Upper lobe of left lung (tissue), 6 donors: ENCODE results near the gene SRRM4. TPM values are rescaled to one million over a fixed set of nuclear protein-coding genes. Genes with fewer than 3 reads are reported as not detected.

Experiments
- ATAC-seq, 2 donors: fragments of 200-7000 bp; cut with Tn5 transposase; one replicate each; pipeline ENCODE4 v1.9.1; 2022; ENCODE audit warnings: mild to moderate bottlenecking in 2 of 2, moderate library complexity in 2 of 2; ENCODE audit not compliant: low FRiP score in 2 of 2
- DNase-seq, 2 donors: peaks; one replicate each; pipeline ENCODE4 v3.0.0-alpha.2; 2019 to 2020
- H3K27ac ChIP-seq, 4 donors: fragments of 200-600 bp; sonication (generic); one replicate each; pipeline ENCODE4 v1.5.1; 2016 to 2019
- H3K27me3 ChIP-seq, 4 donors: fragments of 200-600 bp; sonication (generic); one replicate each; pipeline ENCODE4 v1.5.1; 2017 to 2019
- H3K36me3 ChIP-seq, 4 donors: fragments of 200-600 bp; sonication (generic); one replicate each; pipeline ENCODE4 v1.5.1; 2016 to 2019
- H3K4me1 ChIP-seq, 4 donors: fragments of 200-600 bp; sonication (generic); one replicate each; pipeline ENCODE4 v1.5.1; 2018 to 2019
- H3K4me3 ChIP-seq, 4 donors: fragments of 200-600 bp; sonication (generic); one replicate each; pipeline ENCODE4 v1.5.1; 2017 to 2019; ENCODE audit warnings: mild to moderate bottlenecking in 2 of 4, moderate library complexity in 1 of 4
- H3K9me3 ChIP-seq, 4 donors: fragments of 200-600 bp; sonication (generic); one replicate each; pipeline ENCODE4 v1.5.1; 2018 to 2019
- EP300 ChIP-seq, 4 donors: sonication (generic); formaldehyde crosslinking; IDR thresholded peaks; one replicate each; pipeline ENCODE4 v1.5.1; 2017; ENCODE audit warnings: antibody characterized with exemption in 4 of 4, control low read depth in 2 of 4
- POLR2A ChIP-seq, 4 donors: fragments of 450-650 bp; IDR thresholded peaks; one replicate each; pipeline ENCODE4 v1.5.1; 2016 to 2017; ENCODE audit warnings: antibody characterized with exemption in 4 of 4, mild to moderate bottlenecking in 2 of 4
- POLR2AphosphoS5 ChIP-seq, 2 donors: sonication (generic); formaldehyde crosslinking; IDR thresholded peaks; one replicate each; pipeline ENCODE4 v1.5.1; 2017; ENCODE audit warnings: antibody characterized with exemption in 2 of 2
- WGBS, 2 donors: methylation state at CpG; one replicate each; pipeline ENCODE4 v1.1.5; 2017 to 2018; 5-methylcytosine and 5-hydroxymethylcytosine counted together
- total RNA-seq, 6 donors: library from RNA; depleted of rRNA in 4 of 6; stranded (reverse); fragments of >200 nt in 4 of 6; gene quantifications; one replicate each; pipeline versions ENCODE4 v1.1.0 to v1.2.1, GENCODE V29; 2016 to 2021
- TF ChIP-seq, protein P1 (sequence below), 6 experiments: fragments of 450-650 bp in 4 of 6; fragments of 200-600 bp in 2 of 6; sonication (generic) in 2 of 6; IDR thresholded peaks; one replicate each; pipeline ENCODE4 v1.5.1; 2016 to 2019; ENCODE audit warnings: antibody characterized with exemption in 6 of 6
- donor health status: DM: no; HTN: no; CAD: no; lungs with moderate emphysema.
- donor health status: DM: no; HTN: yes; CAD: no; lungs with severe emphysema.

Gene SRRM4
- under 1 TPM in 4 of 6 donors, not detected in 2; under 0.01 to 0.33 (median 0.11) TPM for total RNA-seq

GRCh38 chr12:118981285-118982211 lies at the start of gene SRRM4:
SRRM4 (plus strand) TSS chr12:118981541; CDS start chr12:118981883, 342 bp downstream.
- peak in 1 of 2 donors; percentile 18 for ATAC-seq
- Histone ChIP-seq H3K27me3 (peaks cover 0 to 25% (median 18%) of the 10 kb centered on the region in 4 donors), H3K27ac (no peak within 1 kb of the TSS), H3K9me3 (no peaks in the 10 kb centered on the region), H3K36me3 (no peaks in the 10 kb centered on the region), H3K4me1 (peaks cover 4 to 22% (median 13%) of the 10 kb centered on the region in 4 donors), H3K4me3 (no peak within 1 kb of the TSS)
- TF ChIP-seq EP300 (IDR thresholded peaks at IDR 0.05) (no peak), POLR2AphosphoS5 (IDR thresholded peaks at IDR 0.05) (no peak), POLR2A (IDR thresholded peaks at IDR 0.05) (no peak)
- TF ChIP-seq, protein P1, sequence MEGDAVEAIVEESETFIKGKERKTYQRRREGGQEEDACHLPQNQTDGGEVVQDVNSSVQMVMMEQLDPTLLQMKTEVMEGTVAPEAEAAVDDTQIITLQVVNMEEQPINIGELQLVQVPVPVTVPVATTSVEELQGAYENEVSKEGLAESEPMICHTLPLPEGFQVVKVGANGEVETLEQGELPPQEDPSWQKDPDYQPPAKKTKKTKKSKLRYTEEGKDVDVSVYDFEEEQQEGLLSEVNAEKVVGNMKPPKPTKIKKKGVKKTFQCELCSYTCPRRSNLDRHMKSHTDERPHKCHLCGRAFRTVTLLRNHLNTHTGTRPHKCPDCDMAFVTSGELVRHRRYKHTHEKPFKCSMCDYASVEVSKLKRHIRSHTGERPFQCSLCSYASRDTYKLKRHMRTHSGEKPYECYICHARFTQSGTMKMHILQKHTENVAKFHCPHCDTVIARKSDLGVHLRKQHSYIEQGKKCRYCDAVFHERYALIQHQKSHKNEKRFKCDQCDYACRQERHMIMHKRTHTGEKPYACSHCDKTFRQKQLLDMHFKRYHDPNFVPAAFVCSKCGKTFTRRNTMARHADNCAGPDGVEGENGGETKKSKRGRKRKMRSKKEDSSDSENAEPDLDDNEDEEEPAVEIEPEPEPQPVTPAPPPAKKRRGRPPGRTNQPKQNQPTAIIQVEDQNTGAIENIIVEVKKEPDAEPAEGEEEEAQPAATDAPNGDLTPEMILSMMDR (IDR thresholded peaks at IDR 0.05): no peak
- WGBS, 2 donors: 4% methylated on average over 23 to 45 of the region's 64 CpGs
- peak in 1 of 2 donors; percentile 78 for DNase-seq

- Histone ChIP-seq H3K4me3 (no peak overlapping the region), H3K4me1 (no peaks in the 10 kb centered on the region), H3K27me3 (no peaks in the 10 kb centered on the region), H3K36me3 (no peaks in the 10 kb centered on the region), H3K27ac (no peak overlapping the region), H3K9me3 (no peaks in the 10 kb centered on the region)
- 52 to 55% methylated on average over 10 of the region's 10 CpGs for WGBS, 2 donors
- ATAC-seq (no peak), DNase-seq (no peak)
- TF ChIP-seq EP300 (IDR thresholded peaks at IDR 0.05) (no peak), POLR2AphosphoS5 (IDR thresholded peaks at IDR 0.05) (no peak), POLR2A (IDR thresholded peaks at IDR 0.05) (no peak)
- TF ChIP-seq, protein P1 (IDR thresholded peaks at IDR 0.05): no peak
These were observed 35.1 kb upstream of the SRRM4 start for GRCh38 chr12:118946256-118946655.

DNA sequence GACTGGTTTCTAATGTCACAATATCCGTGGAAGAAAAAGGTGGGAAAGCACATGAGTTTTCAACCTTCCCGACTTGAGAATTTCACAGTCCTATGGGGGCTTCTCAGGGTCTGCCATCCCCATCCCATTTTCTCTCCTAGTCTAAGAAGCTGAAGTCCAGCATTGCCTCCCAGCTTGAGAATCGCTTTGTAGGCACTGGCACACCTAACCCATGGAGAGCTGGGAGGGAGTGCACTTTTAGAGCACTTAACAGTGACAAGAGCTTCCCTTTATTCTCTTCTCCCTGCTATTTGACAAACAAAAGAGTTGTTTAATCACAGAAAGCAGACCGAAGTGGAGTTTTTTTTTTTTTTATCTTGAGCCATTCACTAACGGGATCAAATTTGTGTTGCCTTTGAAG lies 22.8 kb upstream of the SRRM4 start:
- no peaks in the 10 kb centered on the region for H3K36me3 ChIP-seq
- ATAC-seq (no peak), DNase-seq (no peak)
- TF ChIP-seq POLR2A (IDR thresholded peaks at IDR 0.05) (no peak), POLR2AphosphoS5 (IDR thresholded peaks at IDR 0.05) (no peak), EP300 (IDR thresholded peaks at IDR 0.05) (no peak)
- TF ChIP-seq, protein P1 (IDR thresholded peaks at IDR 0.05): no peak
- 51 to 60% methylated on average over 5 of the region's 5 CpGs for WGBS, 2 donors
- H3K27ac ChIP-seq: no peak overlapping the region
- H3K4me1 ChIP-seq: no peaks in the 10 kb centered on the region
- H3K4me3 ChIP-seq: no peak overlapping the region
- H3K27me3 ChIP-seq: no peaks in the 10 kb centered on the region
- no peaks in the 10 kb centered on the region for H3K9me3 ChIP-seq

GRCh38 chr12:118959348-118959747 lies 22.0 kb upstream of the SRRM4 start:
- H3K36me3 ChIP-seq: no peaks in the 10 kb centered on the region
- H3K4me3 ChIP-seq: no peak overlapping the region
- TF ChIP-seq EP300 (IDR thresholded peaks at IDR 0.05) (no peak), POLR2AphosphoS5 (IDR thresholded peaks at IDR 0.05) (no peak), POLR2A (IDR thresholded peaks at IDR 0.05) (no peak)
- TF ChIP-seq, protein P1 (IDR thresholded peaks at IDR 0.05): no peak
- no peaks in the 10 kb centered on the region for H3K27me3 ChIP-seq
- no peaks in the 10 kb centered on the region for H3K4me1 ChIP-seq
- ATAC-seq (no peak), DNase-seq (no peak)
- 65 to 67% methylated on average over 4 of the region's 4 CpGs for WGBS, 2 donors
- no peaks in the 10 kb centered on the region for H3K9me3 ChIP-seq
- no peak overlapping the region for H3K27ac ChIP-seq
